Activated T-helper 17 cell treated with anti-CD3 and anti-CD28 coated beads, Interleukin-2, amount 50 U/mL, for 72 hours (primary cell): ENCODE measurements around the gene IKZF1. TPM values are rescaled to one million over a fixed set of nuclear protein-coding genes. Genes with fewer than 3 reads are reported as not detected.

ENCODE experiments used
- ATAC-seq: fragments of 150-1000 bp; cut with Tn5 transposase; replicated peaks from 2 replicates; pipeline ENCODE4 v1.10.0; 2021; ENCODE audit warnings: mild to moderate bottlenecking, moderate library complexity
- H3K27ac Mint-ChIP-seq: one replicate; pipeline ENCODE4 v1.8.0; 2022; ENCODE audit warnings: mixed read lengths
- H3K27me3 Mint-ChIP-seq: one replicate; pipeline ENCODE4 v1.8.0; 2022; ENCODE audit warnings: mixed read lengths
- H3K36me3 Mint-ChIP-seq: one replicate; pipeline ENCODE4 v1.8.0; 2022; ENCODE audit warnings: low read depth, mild to moderate bottlenecking, mixed read lengths
- H3K4me1 Mint-ChIP-seq: one replicate; pipeline ENCODE4 v1.8.0; 2022; ENCODE audit warnings: mixed read lengths
- H3K4me3 Mint-ChIP-seq: one replicate; pipeline ENCODE4 v1.8.0; 2022; ENCODE audit warnings: mild to moderate bottlenecking, mixed read lengths
- H3K9me3 Mint-ChIP-seq: one replicate; pipeline ENCODE4 v1.8.0; 2022; ENCODE audit warnings: mixed read lengths
- total RNA-seq, 2 donors: library from RNA; stranded (reverse); gene quantifications; one replicate each; pipeline ENCODE4 v1.2.3, GENCODE V29; 2022

The IKZF1 gene
- total RNA-seq, 2 donors from 2014 or later = 253 to 343 TPM

DNA sequence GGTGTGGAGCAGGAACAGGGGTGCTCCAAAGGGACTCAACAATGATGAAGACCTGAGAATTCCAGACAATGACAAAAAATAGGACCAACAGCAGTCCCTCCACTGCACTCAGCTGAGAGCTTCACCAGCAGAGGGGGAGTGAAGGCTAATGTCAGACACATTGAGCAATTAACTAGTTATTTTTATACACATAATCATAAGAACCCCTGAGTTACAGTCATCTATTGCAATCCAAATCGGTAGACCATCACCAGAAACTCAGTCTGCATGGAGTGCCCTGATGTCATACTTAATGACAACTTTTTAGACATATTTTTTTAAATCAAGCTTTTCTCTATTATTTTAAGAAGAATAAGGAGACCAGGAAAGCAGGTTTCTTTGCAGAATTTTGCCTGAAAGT lies 30.6 kb upstream of the IKZF1 start:
- no peak overlapping the region for H3K4me3 Mint-ChIP-seq
- H3K27me3 Mint-ChIP-seq = no peaks in the 10 kb centered on the region
- peaks cover 23% of the 10 kb centered on the region for H3K4me1 Mint-ChIP-seq
- ATAC-seq = no peak
- H3K27ac Mint-ChIP-seq = no peak overlapping the region
- H3K9me3 Mint-ChIP-seq = no peaks in the 10 kb centered on the region
- no peaks in the 10 kb centered on the region for H3K36me3 Mint-ChIP-seq

DNA sequence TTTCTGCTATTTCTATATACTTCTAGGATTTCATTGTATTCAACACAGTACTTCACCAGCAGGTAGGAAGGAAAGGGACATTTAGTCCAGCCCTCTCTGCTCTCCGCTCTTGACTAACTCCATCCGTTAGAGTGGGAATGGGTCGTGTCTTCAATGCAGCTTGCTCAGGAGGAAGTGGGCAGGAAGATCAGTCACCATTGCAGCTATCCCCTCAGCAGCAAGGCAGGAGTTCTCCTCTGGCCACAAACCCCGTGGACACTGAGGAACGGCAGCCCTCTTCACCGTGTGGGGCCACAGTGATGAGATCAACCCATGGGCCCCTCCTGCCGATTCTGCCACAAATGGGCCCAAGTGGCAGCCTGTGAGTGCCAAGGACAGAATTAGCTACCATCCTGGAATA lies 30.2 kb upstream of the IKZF1 start:
- no peak overlapping the region for H3K27ac Mint-ChIP-seq
- no peaks in the 10 kb centered on the region for H3K27me3 Mint-ChIP-seq
- H3K4me3 Mint-ChIP-seq = peak overlapping the region; percentile 27
- H3K4me1 Mint-ChIP-seq = peaks cover 20% of the 10 kb centered on the region
- H3K36me3 Mint-ChIP-seq = no peaks in the 10 kb centered on the region
- ATAC-seq = no peak
- H3K9me3 Mint-ChIP-seq = no peaks in the 10 kb centered on the region

DNA sequence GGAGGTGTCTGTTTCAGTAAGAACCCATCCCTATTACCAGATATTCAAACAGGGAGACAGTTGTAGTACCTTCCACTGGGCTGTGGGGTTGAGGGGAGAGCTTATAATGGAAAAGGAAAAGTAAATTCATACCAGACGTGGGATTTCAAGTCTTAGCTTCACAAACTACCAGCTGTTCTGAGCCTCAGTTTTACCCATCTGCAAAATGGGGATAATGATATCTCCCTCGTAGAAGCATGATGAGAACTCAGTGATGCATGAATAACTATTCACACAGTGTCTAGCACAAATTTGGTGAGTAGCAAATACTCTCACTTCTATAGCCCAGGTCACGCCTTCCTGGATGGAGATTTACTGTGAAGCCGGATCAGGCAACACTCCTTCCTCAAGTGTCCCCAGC lies 29.1 kb upstream of the IKZF1 start:
- no peak overlapping the region for H3K27ac Mint-ChIP-seq
- no peak overlapping the region for H3K4me3 Mint-ChIP-seq
- peaks cover 13% of the 10 kb centered on the region for H3K4me1 Mint-ChIP-seq
- ATAC-seq = no peak
- no peaks in the 10 kb centered on the region for H3K36me3 Mint-ChIP-seq
- no peaks in the 10 kb centered on the region for H3K9me3 Mint-ChIP-seq
- no peaks in the 10 kb centered on the region for H3K27me3 Mint-ChIP-seq

DNA sequence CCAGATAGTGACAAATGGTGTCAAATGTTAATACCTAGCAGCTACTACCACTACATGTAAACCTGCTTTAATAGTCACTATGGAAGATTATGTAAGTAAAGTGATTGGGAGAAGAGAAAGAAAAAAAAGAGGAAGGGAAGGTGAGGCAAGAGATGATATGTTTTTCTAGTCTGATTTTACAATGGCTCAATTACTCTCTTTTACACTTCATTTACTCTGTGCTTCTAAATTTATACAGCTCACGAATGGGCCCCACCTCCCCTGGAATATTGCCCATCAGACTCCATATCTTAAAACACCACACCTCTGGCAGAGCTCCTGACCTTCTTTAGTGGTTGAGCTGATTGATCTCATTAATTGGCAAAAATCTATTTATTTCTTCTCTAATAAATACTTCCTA lies 28.0 kb upstream of the IKZF1 start:
- peaks cover 18% of the 10 kb centered on the region for H3K4me1 Mint-ChIP-seq
- H3K36me3 Mint-ChIP-seq = no peaks in the 10 kb centered on the region
- ATAC-seq = no peak
- H3K9me3 Mint-ChIP-seq = no peaks in the 10 kb centered on the region
- no peak overlapping the region for H3K4me3 Mint-ChIP-seq
- H3K27me3 Mint-ChIP-seq = no peaks in the 10 kb centered on the region
- no peak overlapping the region for H3K27ac Mint-ChIP-seq

DNA sequence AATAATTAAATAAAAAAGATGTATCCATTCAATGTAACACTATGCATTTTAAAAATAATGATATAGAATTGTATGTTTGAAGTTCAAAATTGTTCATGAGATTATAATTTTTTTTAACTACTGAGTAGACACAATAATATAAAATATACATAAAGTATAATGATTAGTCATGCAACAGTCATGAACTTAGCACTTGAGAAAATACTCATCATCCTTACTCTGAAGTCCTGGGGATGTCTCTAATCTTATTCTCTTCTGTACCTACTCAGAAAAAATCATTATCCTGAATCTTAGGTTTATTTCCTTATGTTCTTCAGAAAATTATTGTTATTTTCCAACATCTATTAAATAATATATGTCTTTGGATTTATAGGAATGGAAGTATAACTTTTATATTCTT lies 26.4 kb upstream of the IKZF1 start:
- H3K27ac Mint-ChIP-seq = no peak overlapping the region
- no peak overlapping the region for H3K4me3 Mint-ChIP-seq
- no peaks in the 10 kb centered on the region for H3K9me3 Mint-ChIP-seq
- peaks cover 14% of the 10 kb centered on the region for H3K4me1 Mint-ChIP-seq
- H3K27me3 Mint-ChIP-seq = no peaks in the 10 kb centered on the region
- no peak for ATAC-seq
- no peaks in the 10 kb centered on the region for H3K36me3 Mint-ChIP-seq

- H3K27ac Mint-ChIP-seq = no peak overlapping the region
Measured at GRCh38 chr7:50281680-50282445, 22.7 kb upstream of the IKZF1 start.

DNA sequence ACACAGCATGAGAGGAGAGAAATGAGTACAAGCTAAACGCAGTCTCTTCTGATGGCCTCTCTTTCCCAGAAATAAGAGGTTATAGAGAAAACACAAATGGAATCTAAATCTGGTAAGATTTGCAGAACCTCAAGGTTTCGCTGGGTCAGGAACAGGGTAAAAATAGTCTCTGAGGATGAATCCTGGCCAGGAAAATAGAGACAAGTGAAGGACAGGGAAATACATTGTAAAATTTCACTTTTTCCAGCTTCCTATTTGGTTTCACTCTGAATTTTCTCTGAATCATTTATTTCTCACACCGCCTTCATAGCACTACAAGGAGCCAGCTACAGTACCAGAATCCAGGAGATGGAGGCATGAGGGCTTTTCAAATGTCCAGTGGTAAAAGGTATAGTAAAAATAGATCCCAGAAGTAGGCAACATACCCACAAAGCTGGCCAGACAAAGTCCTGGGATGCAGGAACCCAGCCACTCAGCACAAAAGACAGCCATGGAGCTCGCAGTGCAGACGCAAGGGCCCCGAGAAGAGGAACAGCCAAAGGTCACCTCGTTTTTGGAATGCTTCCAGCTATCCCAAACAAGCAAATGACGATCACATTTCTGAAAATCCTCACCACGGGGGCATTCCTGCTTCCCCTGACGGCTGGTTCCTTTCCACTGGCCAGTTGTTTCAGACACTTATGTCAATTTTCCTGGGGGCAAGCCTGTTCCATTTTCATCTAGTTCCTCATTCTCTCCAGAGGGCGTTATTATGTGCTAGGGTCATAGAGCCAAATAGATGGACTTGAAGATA lies 21.5 kb upstream of the IKZF1 start:
- Mint-ChIP-seq H3K27ac (no peak overlapping the region), H3K27me3 (no peaks in the 10 kb centered on the region), H3K4me3 (no peak overlapping the region), H3K4me1 (peaks cover 13% of the 10 kb centered on the region), H3K36me3 (no peaks in the 10 kb centered on the region), H3K9me3 (no peaks in the 10 kb centered on the region)
- peak; percentile 26 for ATAC-seq

More at GRCh38 chr7:50281680-50282445, 22.7 kb upstream of the IKZF1 start:
- Mint-ChIP-seq H3K27me3 (no peaks in the 10 kb centered on the region), H3K4me1 (peaks cover 11% of the 10 kb centered on the region), H3K4me3 (no peak overlapping the region), H3K9me3 (no peaks in the 10 kb centered on the region), H3K36me3 (no peaks in the 10 kb centered on the region)
- no peak for ATAC-seq

DNA sequence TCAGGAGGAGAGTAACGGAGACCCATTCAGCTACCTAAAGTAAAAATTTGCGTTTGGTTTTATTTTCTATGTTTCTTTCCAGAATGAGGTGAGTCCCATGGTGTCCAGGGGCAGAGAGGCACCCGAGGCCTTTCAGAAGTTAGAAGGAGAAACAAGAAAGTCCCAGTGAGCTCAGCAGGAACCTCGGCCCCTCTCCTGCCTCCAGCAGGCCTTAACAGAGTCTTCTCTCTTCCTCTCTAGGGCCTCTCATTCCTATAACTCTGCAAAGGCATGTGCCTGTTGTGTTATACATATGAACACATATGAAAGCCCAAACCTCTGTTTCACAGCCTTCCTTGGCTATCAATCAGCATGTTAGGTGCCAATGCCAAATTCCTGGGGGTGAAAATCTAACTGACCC lies 20.8 kb upstream of the IKZF1 start:
- Mint-ChIP-seq H3K4me3 (no peak overlapping the region), H3K36me3 (no peaks in the 10 kb centered on the region), H3K27me3 (no peaks in the 10 kb centered on the region), H3K27ac (no peak overlapping the region), H3K9me3 (no peaks in the 10 kb centered on the region), H3K4me1 (peaks cover 13% of the 10 kb centered on the region)
- no peak for ATAC-seq

GRCh38 chr7:50284296-50284695 lies 20.2 kb upstream of the IKZF1 start:
- no peak overlapping the region for H3K27ac Mint-ChIP-seq
- no peaks in the 10 kb centered on the region for H3K9me3 Mint-ChIP-seq
- no peaks in the 10 kb centered on the region for H3K27me3 Mint-ChIP-seq
- no peak overlapping the region for H3K4me3 Mint-ChIP-seq
- no peak for ATAC-seq
- peaks cover 13% of the 10 kb centered on the region for H3K4me1 Mint-ChIP-seq
- H3K36me3 Mint-ChIP-seq = no peaks in the 10 kb centered on the region

- no peak for ATAC-seq
- Mint-ChIP-seq H3K27me3 (no peaks in the 10 kb centered on the region), H3K9me3 (no peaks in the 10 kb centered on the region), H3K4me1 (peaks cover 13% of the 10 kb centered on the region), H3K27ac (no peak overlapping the region), H3K36me3 (no peaks in the 10 kb centered on the region), H3K4me3 (no peak overlapping the region)
Measured at GRCh38 chr7:50285269-50285668, 19.2 kb upstream of the IKZF1 start.

GRCh38 chr7:50287129-50287528 lies 17.4 kb upstream of the IKZF1 start:
- Mint-ChIP-seq H3K4me1 (peaks cover 9% of the 10 kb centered on the region), H3K9me3 (no peaks in the 10 kb centered on the region), H3K27me3 (no peaks in the 10 kb centered on the region), H3K4me3 (no peak overlapping the region), H3K36me3 (no peaks in the 10 kb centered on the region), H3K27ac (no peak overlapping the region)
- no peak for ATAC-seq

- ATAC-seq = peak; percentile 68
- H3K9me3 Mint-ChIP-seq = no peaks in the 10 kb centered on the region
- H3K4me1 Mint-ChIP-seq = peaks cover 15% of the 10 kb centered on the region
- no peaks in the 10 kb centered on the region for H3K36me3 Mint-ChIP-seq
- peak overlapping the region; percentile 66 for H3K4me3 Mint-ChIP-seq
- no peaks in the 10 kb centered on the region for H3K27me3 Mint-ChIP-seq
- H3K27ac Mint-ChIP-seq = peak overlapping the region; percentile 72
Measured at GRCh38 chr7:50292165-50292757, 12.3 kb upstream of the IKZF1 start.

DNA sequence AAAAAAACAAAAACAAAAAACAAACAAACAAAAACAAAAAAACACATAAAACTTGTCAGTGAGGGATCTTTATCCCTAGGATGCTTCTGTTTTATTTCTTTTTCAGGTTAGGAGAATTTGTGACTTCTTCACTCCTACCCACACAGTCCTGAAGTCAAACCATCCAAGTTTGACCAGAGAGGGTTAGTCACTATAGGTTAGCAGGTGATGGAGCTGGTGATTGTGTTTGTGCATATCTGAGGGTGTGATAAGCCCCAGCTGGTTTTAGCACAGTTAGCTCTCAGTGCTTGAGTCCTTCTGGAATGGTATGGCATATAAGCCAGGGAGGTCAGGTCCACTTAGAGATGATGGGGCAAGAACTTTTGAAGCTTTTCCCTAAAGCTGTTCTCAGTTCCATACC lies 11.8 kb upstream of the IKZF1 start:
- Mint-ChIP-seq H3K27me3 (no peaks in the 10 kb centered on the region), H3K4me1 (peaks cover 15% of the 10 kb centered on the region), H3K4me3 (peak overlapping the region; percentile 66), H3K27ac (peak overlapping the region; percentile 72), H3K36me3 (no peaks in the 10 kb centered on the region), H3K9me3 (no peaks in the 10 kb centered on the region)
- ATAC-seq = peak; percentile 96

DNA sequence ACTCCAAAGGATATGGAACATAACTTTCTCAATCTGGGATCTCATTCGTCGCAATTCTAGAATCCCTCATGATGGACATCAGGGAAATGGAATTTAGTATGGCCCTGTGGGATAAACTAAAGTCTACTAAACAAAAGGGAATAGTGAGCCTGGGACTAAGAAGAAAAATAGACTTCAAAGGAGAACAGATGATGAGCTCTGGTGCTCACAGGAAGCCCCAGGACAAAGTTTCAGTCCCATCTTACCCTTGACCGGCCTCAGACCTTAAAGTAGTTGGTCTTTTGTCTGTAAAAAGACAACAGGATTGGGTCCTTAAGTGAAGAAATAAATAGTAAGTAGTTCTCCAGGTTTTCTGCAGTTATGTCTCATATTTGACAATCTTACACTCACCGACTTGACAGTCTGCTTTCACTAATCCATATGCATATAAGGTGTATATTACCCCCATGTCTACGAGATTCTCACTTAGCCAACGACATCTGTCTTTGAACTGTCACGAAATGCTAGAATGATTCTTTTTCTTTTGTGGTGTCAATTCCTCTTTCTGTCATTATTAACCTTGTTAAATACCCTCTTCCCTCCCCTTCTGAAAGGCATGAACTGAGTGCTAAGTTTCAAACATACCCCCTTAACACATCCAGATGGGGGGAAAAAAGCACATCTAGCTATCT lies 10.9 kb upstream of the IKZF1 start:
- no peaks in the 10 kb centered on the region for H3K27me3 Mint-ChIP-seq
- peaks cover 16% of the 10 kb centered on the region for H3K4me1 Mint-ChIP-seq
- no peak overlapping the region for H3K27ac Mint-ChIP-seq

More for the DNA sequence above, 10.9 kb upstream of the IKZF1 start:
- Mint-ChIP-seq H3K36me3 (no peaks in the 10 kb centered on the region), H3K4me3 (no peak overlapping the region), H3K9me3 (no peaks in the 10 kb centered on the region)
- ATAC-seq = no peak
